WTC11 (cell line): ENCODE results near the gene MRE11.

Source experiments
- CBFB ChIP-seq: sonication (generic); formaldehyde crosslinking; IDR thresholded peaks from 2 replicates; pipeline ENCODE4 v1.8.1; 2022; ENCODE audit warnings: mild to moderate bottlenecking, low read depth, missing genetic modification reagents
- CTCF ChIP-seq: fragments of 200-600 bp; IDR thresholded peaks from 2 replicates; pipeline ENCODE4 v1.8.0; 2022; ENCODE audit warnings: antibody characterized with exemption
- GTF2I ChIP-seq: fragments of 250-450 bp; sonication (Bioruptor Pico); conservative IDR thresholded peaks from 2 replicates; pipeline ENCODE4 v1.4.0; 2021; ENCODE audit warnings: mild to moderate bottlenecking
- SP1 ChIP-seq: sonication (generic); formaldehyde crosslinking; conservative IDR thresholded peaks from 2 replicates; pipeline ENCODE4 v1.8.1; 2022; ENCODE audit warnings: missing genetic modification reagents

DNA sequence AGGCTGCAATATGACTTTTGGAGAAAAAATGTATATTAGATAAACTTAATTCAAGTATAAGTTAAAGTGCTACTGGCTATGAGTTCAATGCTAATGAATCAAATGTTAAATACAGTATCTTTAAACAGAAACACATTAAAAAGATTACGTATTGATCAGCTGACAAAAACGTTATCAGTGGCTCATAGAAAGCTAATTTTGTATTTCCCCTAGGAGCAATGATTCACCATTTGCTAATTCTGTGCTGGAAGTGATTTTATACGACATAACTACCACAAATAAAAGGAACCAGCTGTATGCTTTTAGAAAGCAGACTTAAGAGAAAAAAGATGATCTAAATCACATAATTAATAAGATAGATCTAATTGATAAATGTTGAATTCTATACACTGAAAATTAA is 43.6 kb downstream of the MRE11 start:
- no peak for TF ChIP-seq CBFB (CRISPR knock-in tag)
- TF ChIP-seq GTF2I (CRISPR knock-in tag), result no peak
- no peak for TF ChIP-seq SP1
- no peak for TF ChIP-seq CTCF
